ENCODE measurements around the gene DDA1.
"Not testable (repeated sequence)": the region's sequence is repeated elsewhere in the genome, so short reads cannot be mapped to it uniquely, and the experiment has no call there.

DDA1 gene

GRCh38 chr19:17285415-17286135 is 23.8 kb upstream of the DDA1 start:
- no peak overlapping the region for H3K4me3 ChIP-seq (ENCODE audit: low read length)

DNA sequence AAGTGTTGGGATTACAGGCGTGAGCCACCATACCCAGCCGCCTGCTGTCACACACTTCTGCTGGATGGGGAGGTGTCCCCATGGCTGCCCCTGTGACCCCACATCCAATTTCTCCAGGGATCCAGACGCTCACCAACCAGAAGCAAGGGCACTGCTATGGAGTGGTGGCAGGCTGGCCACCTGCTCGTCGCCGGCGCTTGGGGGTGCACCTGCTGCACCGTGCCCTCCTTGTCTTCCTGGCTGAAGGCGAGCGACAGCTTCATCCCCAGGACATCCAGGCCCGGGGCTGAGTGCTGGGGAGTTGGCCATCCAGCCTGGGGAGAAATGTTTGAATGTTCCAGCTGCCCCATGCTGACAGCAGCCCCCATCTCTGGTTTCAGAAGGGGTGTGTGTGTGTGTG is 23.1 kb upstream of the DDA1 start:
- H3K4me3 ChIP-seq (ENCODE audit: low read length) = no peak overlapping the region
- DNase-seq (ENCODE audit: low read depth, low spot score) = no peak

More at GRCh38 chr19:17285415-17286135, 23.8 kb upstream of the DDA1 start:
- DNase-seq (ENCODE audit: low read depth, low spot score) = no peak

GRCh38 chr19:17286752-17287151 is 22.6 kb upstream of the DDA1 start:
- H3K4me3 ChIP-seq (ENCODE audit: low read length) = no peak overlapping the region
- no peak for DNase-seq (ENCODE audit: low read depth, low spot score)

- no peak overlapping the region for H3K4me3 ChIP-seq (ENCODE audit: low read length)
- peak; percentile 42 for DNase-seq (ENCODE audit: low read depth, low spot score)
Observed at GRCh38 chr19:17289489-17289888, 19.9 kb upstream of the DDA1 start.

DNA sequence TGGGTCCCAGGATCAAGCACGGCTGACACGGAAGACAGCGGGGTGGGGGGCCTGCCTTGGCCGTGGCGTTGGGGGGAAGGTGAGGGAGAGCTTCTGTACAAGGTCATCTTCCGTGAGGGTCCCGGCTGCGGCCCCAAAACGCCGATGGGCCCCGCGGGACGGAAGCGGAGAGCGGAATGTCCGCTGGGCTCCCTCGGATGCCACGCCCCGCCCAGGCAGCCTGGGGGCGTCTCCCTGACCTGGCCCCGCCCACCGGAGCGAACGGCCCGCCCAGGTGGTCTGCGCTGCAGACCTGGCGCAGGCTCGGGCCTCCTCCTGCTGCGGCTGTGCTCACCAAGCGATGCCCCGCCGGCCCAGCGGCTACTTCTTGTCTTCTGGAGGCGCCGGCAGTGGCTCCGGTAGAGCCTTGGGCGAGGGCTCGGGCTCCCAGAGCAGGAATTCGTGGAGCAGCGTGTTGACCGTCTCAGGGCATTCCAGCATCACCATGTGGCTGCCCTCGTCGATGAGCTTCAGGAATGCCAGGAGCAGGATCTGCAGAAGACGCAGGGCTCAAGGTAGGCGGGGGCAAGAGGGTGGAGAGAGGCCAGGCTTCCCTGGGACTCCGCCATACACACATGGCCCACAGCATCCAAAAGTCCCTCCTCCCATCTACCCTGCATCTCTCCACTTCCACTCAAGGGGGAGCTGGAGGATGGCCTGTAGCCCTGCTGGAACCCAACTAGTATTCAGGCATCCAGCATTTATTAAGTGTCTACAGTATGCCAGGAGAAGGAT is 16.9 kb upstream of the DDA1 start:
- peak; percentile 81 for DNase-seq (ENCODE audit: low read depth, low spot score)

GRCh38 chr19:17293605-17294004 is 15.8 kb upstream of the DDA1 start:
- no peak for DNase-seq (ENCODE audit: low read depth, low spot score)
- H3K4me3 ChIP-seq (ENCODE audit: low read length) = no peak overlapping the region

More for the DNA sequence above, 16.9 kb upstream of the DDA1 start:
- H3K4me3 ChIP-seq (ENCODE audit: low read length) = peak overlapping the region; percentile 80

DNA sequence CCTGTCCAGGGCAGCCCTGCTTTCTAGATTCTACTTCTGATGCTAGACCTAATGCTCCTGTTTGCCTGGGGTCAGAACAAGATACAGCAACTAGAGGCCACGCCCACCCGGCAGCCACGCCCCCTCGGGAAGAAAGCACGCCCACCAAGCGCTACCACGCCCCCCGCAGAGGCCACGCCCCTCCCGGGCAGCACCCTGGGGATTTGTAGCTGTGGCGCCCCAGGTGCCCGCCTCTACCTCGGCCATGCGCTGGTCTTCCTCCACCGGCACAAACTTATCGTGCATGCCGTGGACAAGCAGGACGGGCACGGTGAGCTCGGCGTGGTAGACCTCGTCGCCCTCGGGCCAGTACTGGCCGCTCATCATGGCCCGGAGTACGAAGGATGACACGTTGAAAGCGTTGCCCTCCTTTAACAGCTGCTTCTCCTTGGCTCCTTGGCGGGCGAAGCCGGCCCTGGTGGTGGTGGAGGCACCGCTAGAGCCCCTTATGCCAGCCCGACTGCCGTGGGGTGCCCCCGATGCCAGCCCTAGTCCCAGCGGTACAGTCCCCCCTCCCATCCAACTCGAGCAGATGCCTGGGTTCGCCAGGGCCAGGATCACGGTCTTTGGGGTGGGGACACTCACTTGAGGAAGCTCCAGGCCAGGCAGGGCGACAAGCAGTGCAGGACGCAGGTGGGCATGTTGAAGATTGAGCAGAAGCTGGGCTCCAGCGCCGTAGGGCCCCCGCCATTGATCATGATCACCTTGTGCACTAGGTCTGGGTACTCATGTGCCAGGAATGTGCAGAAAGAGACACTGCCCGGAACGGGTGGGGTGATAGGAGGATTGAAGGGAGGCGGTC is 15.1 kb upstream of the DDA1 start:
- DNase-seq (ENCODE audit: low read depth, low spot score) = peak; percentile 35
- H3K4me3 ChIP-seq (ENCODE audit: low read length) = no peak overlapping the region

- H3K4me3 ChIP-seq (ENCODE audit: low read length); DNase-seq (ENCODE audit: low read depth, low spot score): not testable (repeated sequence)
Observed at GRCh38 chr19:17295551-17295950, 13.8 kb upstream of the DDA1 start.

- H3K4me3 ChIP-seq (ENCODE audit: low read length) = no peak overlapping the region
- no peak for DNase-seq (ENCODE audit: low read depth, low spot score)
Observed at GRCh38 chr19:17296273-17296672, 13.1 kb upstream of the DDA1 start.

DNA sequence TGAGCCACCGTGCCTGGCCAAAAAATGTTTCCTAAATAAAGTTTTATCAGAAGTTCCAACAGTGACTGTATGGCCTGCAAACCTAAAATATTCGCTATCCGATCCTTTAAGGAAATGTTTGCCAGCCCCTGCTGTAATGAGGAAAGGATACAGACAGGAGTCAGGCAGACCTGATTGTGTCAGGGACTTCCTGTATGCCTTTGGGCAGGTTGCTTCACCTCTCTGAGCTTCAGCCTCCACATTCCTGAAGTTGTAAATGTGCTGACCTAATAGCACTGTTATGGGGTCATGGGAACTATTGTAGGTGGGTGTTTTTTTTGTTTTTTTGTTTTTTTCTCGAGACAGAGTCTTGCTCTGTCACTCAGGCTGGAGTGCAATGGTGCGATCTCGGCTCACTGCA is 12.4 kb upstream of the DDA1 start:
- DNase-seq (ENCODE audit: low read depth, low spot score) = no peak
- no peak overlapping the region for H3K4me3 ChIP-seq (ENCODE audit: low read length)

DNA sequence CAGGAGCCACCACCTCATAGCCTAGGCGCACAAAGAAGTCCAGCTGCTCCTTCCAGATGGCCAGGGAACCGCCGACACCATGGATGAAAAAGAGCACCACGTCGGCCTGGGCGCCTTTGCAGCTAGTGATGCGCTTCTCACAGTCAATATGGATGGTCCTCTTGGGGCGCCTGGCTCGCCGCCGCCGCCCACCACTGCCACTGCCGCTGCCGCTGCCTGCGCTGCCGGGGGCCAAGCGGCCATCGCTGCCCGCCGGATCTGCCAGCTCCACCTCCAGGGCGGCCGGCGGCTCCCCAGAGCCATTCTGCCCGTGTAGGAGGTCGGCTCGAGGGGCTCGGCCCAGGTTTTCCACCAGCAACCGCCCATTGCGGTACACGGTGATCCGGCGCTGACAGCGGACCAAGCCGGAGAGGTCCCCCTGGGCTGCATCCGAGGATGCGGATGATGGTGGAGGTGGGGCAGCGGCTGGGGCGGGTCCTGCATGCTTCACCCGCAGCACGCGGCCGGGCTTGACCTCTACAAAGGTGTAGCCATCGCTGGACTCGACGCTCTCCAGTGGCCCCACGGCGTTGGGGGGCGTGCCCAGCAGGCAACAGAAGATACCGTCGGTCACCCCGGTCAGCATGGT is 8.3 kb upstream of the DDA1 start:
- no peak overlapping the region for H3K4me3 ChIP-seq (ENCODE audit: low read length)
- no peak for DNase-seq (ENCODE audit: low read depth, low spot score)

DNA sequence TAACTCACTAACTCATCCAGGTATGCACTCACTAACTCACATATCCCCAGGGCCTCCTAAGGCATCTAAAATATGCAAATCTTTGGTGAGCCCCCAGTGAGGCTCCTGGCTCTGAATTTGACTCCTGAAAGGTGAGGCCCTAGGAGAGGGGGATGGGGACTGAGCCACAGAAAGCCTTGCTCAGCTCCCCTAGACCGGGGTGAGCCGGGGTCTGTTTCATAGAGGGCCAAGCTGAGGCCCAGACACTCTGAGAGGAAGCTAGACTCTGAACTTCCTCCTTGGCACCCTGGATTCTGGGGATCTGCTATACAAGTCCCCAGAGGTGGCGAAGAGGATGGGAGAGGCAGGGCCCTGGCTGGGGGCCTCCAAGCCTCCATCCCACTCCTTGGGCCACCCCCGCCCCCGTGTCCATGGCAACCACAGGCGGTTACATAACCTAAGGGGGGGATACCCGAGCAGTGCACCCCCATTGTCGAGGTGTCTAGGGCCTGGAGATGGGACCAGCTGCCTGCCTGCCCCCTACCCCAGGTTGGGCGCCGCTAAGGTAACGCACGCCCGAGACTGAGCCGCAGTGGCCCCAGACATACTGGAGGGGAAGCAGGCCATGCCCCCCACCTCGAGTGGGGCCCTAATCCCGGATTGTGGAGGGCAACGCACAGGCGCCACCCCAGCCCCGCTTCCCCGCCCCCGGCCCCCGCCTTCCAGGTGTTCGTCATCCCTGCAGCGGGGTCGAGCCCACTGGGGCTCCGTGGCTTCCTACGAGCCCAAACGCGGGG is 6.8 kb upstream of the DDA1 start:
- no peak for DNase-seq (ENCODE audit: low read depth, low spot score)
- peak overlapping the region; percentile 62 for H3K4me3 ChIP-seq (ENCODE audit: low read length)

GRCh38 chr19:17303167-17303939 is 6.0 kb upstream of the DDA1 start, which contains the start of gene ABHD8:
TSS of gene ABHD8 (minus strand) at chr19:17303425. CDS start at chr19:17301616, 1,809 bp downstream.
- DNase-seq (ENCODE audit: low read depth, low spot score) = peak; percentile 91
- peak within 1 kb of the TSS; percentile 62 for H3K4me3 ChIP-seq (ENCODE audit: low read length)

DNA sequence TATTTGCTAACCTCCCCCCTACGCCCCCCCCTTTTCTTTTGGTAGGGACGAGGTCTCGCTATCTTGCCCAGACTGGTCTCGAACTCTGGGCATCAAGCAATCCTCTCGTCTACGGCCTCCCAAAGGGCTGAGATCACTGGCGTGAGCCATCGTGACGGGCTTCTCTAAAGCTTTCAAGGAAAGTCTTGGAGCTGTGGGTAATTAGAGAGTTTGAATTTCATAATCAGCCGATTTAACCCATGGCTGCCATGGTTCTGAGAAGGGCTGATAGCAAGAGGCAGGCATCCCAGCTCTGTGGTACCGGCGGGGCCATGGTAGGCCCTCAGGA is 5.5 kb upstream of the DDA1 start:
- H3K4me3 ChIP-seq (ENCODE audit: low read length) = no peak overlapping the region; the same call in 1 of the 2 replicates
- no peak for DNase-seq (ENCODE audit: low read depth, low spot score)

- peak overlapping the region; percentile 89 for H3K4me3 ChIP-seq (ENCODE audit: low read length)
- no peak for DNase-seq (ENCODE audit: low read depth, low spot score)
Observed at GRCh38 chr19:17304386-17305215, 4.8 kb upstream of the DDA1 start.

DNA sequence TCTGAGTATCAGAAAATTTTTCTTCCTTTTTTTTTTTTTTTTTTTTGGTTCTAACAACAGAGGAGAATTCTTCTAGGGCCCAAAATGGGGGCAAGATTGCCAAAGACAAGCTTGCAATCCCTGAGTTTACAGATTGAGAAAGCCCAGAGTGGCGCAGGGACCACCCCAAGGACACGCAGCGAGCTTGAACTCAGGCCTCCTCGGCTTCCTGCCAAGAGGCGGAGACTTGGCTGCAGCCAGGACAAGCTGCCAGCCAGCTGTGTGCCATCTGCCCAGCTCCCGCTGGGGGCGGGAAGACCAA is 4.2 kb upstream of the DDA1 start:
- DNase-seq (ENCODE audit: low read depth, low spot score) = no peak
- peak overlapping the region; percentile 89 for H3K4me3 ChIP-seq (ENCODE audit: low read length)

Measured in Jurkat, Clone E6-1 (cell line).